Stimulated activated CD4-positive, alpha-beta T cell treated with anti-CD3 and anti-CD28 coated beads, Interleukin-2, amount 100 ng/mL, for 48 hours (primary cell): ENCODE results near the gene CUX1.
"Not testable (repeated sequence)": the region's sequence is repeated elsewhere in the genome, so short reads cannot be mapped to it uniquely, and the experiment has no call there.

Experiments used
- DNase-seq, 2 donors: peaks; one replicate each; pipeline ENCODE4 v3.0.0-alpha.2; 2020

CUX1 gene

GRCh38 chr7:101871351-101871750 is 53.9 kb downstream of the CUX1 start:
- no peak for DNase-seq

GRCh38 chr7:101874028-101874427 is 56.6 kb downstream of the CUX1 start:
- DNase-seq, result no peak

DNA sequence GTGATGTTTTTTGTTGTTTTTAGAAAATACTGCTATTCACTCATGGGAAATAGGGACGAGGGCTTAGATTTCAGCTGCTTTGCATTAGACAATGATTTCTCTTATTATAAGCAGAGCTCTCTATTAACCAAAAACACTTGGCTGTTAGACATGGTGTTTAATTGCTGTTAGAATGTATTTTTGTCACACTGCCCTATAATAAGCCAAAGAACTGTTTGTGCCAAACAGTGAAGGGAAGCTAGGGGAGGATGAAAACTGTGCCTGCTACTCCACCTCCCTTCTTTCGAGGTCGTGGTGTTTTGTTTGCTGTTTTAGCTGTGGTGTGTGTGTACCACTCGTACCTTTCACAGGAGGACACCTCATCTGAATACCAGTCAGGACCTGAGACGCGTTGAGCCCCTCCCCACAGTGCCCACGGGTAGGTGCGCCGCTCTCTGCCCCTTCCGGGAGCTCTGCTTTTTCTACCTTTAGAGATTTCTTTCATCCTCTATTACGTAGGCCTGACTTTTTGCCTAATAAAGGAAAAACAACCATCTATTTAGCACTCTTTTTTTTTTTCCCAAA is 57.9 kb downstream of the CUX1 start:
- DNase-seq, result no peak

DNA sequence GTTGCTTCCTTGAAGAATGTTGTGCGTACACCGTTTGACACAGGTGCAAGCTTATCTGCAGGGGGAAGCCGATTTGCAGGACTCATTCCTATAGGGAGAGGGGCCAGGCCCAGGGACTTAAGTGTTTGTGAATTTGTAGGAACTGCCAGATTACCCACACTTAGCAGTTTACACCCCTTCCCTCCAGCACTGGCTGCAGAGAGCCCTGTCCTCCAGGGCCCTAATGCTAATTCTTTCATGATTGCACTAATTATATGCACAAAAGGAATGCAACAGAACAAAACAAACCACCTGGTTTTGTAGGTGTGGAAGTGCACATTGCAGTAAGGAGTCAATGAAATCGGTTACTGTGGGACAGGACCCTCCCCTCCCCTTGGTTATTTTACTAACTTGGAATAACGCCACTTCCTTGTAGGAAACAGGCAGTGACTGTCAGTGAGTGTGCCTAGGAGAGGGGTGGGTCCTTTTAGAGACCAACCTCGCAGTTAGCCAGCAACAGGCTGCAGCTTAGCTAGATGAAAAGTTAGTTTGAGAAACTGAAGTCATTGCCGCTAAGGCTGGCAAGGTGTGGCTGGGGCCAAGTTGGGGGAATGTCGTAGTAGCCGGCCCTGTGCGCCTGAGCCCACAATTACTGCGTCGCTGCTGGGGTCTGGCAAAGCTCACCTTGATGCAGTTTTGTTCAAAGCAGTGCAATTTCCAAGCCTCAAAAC is 60.6 kb downstream of the CUX1 start:
- no peak for DNase-seq

DNA sequence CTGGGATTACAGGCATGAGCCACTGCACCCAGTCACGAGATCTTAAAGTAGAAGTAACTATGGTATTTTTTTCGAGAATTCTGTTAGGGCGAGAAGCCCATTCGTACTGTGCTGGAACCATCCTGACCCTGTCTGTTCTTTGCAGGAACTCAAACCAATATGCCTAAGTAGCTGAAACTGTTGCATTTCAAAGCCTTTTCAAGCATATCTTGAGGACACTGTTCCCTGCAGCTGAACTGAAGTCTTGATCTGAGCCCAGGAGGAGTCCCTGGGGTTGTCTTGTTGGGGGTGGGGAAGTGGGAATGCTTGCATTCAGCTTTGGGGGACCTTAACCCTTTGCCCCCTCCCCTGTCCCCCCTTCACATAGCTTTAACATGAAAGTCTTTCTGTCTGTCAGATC is 61.5 kb downstream of the CUX1 start:
- DNase-seq, result no peak

DNA sequence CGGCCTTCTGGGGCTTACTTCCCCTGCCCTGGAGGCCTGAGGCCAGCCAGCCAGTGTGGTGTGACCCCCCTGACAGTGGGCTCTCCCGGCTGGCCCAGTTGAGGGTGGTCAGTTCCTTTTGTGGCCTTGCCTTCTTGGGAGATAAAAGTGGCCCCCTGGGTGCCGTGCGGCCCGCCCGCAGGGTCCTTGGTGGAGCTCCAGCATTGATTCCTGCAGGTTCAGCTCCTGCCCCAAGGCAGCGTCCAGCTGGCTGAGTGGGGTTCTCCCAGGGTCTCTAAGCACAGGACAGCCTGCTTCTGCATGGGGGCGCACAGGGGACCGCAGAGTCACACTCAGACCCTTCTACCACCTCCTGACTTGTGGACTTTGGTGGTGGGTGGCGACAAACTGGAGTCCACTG is 62.1 kb downstream of the CUX1 start:
- no peak for DNase-seq

GRCh38 chr7:101880282-101881054 is 63.0 kb downstream of the CUX1 start:
- no peak for DNase-seq

- DNase-seq, result no peak
Measured at GRCh38 chr7:101882005-101882421, 64.6 kb downstream of the CUX1 start.

GRCh38 chr7:101882595-101883564 is 65.5 kb downstream of the CUX1 start:
- DNase-seq, result no peak

- DNase-seq, result no peak
Measured at GRCh38 chr7:101884671-101885596, 67.5 kb downstream of the CUX1 start.

DNA sequence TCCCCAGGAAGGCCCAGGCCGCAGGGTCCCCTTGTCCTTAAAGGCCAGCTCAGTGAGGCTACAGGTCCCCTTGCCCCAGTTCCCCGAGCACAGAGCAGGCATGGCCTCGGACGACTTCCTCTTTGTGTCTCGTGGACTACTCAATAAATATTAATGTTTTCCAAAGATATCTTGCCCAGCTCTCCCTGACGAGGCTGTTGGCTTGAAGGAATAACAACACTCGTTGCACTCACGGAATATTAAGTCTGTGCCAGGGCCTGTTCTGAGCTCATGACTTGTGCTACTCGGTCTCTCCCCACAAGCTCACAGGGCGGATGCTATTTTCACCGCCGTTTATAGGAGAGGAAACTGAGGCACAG is 68.2 kb downstream of the CUX1 start:
- no peak for DNase-seq

DNA sequence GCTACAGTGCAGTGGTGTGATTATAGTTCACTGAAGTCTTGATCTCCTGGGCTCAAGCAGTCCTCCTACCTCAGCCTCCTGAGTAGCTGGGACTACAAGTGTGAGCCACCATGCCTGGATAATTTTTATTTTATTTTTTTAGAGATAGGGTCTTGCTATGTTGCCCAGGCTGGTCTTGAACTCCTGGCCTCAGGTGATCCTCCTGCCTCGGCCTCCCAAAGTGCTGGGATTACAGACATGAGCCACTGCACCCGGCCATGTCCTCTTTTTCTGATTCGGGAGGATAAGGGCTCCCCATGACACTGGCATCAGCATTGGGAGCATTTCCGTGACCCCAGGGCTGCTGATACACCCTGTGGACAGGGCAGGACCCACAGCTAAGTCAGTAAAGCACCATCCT is 69.9 kb downstream of the CUX1 start:
- DNase-seq, result not testable (repeated sequence)

GRCh38 chr7:101888564-101888963 is 71.1 kb downstream of the CUX1 start:
- not testable (repeated sequence) for DNase-seq

GRCh38 chr7:101890749-101891523 is 73.5 kb downstream of the CUX1 start:
- DNase-seq, result no peak

- DNase-seq, result no peak
Measured at GRCh38 chr7:101891936-101892640, 74.7 kb downstream of the CUX1 start.

- DNase-seq, result no peak
Measured at GRCh38 chr7:101893341-101894082, 76.1 kb downstream of the CUX1 start.

- no peak for DNase-seq
Measured at GRCh38 chr7:101896316-101896715, 78.9 kb downstream of the CUX1 start.

GRCh38 chr7:101896941-101897340 is 79.5 kb downstream of the CUX1 start:
- no peak for DNase-seq

GRCh38 chr7:101898106-101898505 is 80.7 kb downstream of the CUX1 start:
- no peak for DNase-seq

DNA sequence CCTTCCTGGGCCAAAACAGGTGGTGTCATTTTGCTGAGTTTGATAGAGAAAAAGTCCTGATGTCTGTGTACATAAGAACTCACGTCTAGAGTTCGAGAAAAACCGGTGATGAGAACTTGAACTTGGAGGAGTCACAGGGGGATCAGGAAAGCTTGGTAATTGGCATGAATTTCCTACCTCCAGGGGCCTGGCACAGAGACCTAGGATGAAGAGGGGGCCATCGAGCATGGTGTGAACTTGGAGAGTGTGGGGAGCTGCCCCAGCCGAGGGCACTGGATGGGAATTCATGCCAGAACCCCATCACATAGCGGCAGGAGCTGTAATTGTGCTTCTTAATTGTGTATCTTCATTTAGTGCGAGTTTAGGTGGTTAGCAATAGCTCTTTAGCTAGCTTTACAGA is 82.2 kb downstream of the CUX1 start:
- DNase-seq, result no peak
